CD1c-positive myeloid dendritic cell (primary cell): ENCODE results near the gene GAB3.

Source experiments
- DNase-seq: peaks from one replicate; pipeline ENCODE4 v3.0.0-alpha.2; 2016; ENCODE audit errors: extremely low spot score

The GAB3 gene

GRCh38 chrX:154750301-154751202 is at the start of gene GAB3:
TSS of gene GAB3 (minus strand) at chrX:154751077. CDS start at chrX:154751025, 52 bp downstream.
- DNase-seq, result peak; percentile 53

- DNase-seq, result no peak
These were observed 48.9 kb upstream of the GAB3 start for GRCh38 chrX:154799556-154800348.

GRCh38 chrX:154797006-154797405 is 46.1 kb upstream of the GAB3 start:
- DNase-seq, result no peak

- peak; percentile 52 for DNase-seq
These were observed 44.1 kb upstream of the GAB3 start for GRCh38 chrX:154795016-154795415.

- DNase-seq, result no peak
These were observed 42.4 kb upstream of the GAB3 start for GRCh38 chrX:154793084-154793795.

- DNase-seq, result no peak
These were observed 41.1 kb upstream of the GAB3 start for GRCh38 chrX:154791939-154792338.

- DNase-seq, result no peak
These were observed 40.6 kb upstream of the GAB3 start for GRCh38 chrX:154791467-154791866.

GRCh38 chrX:154785716-154786115 is 34.8 kb upstream of the GAB3 start:
- no peak for DNase-seq

GRCh38 chrX:154784149-154784995 is 33.5 kb upstream of the GAB3 start:
- no peak for DNase-seq

GRCh38 chrX:154780968-154781367 is 30.1 kb upstream of the GAB3 start:
- no peak for DNase-seq

- no peak for DNase-seq
These were observed 28.4 kb upstream of the GAB3 start for GRCh38 chrX:154779261-154779660.

GRCh38 chrX:154776753-154777152 is 25.9 kb upstream of the GAB3 start:
- no peak for DNase-seq

- peak; percentile 54 for DNase-seq
These were observed 24.8 kb upstream of the GAB3 start for GRCh38 chrX:154775419-154776349.

- no peak for DNase-seq
These were observed 23.7 kb upstream of the GAB3 start for GRCh38 chrX:154774622-154775021.

- DNase-seq, result peak; percentile 97
These were observed 11.8 kb upstream of the GAB3 start, which contains the start of gene DKC1 for GRCh38 chrX:154762537-154763296. TSS of gene DKC1 (plus strand) at chrX:154762864. CDS start at chrX:154762966, 102 bp downstream.

- no peak for DNase-seq
These were observed 11.2 kb upstream of the GAB3 start for GRCh38 chrX:154761977-154762536.

- no peak for DNase-seq
These were observed 7.8 kb upstream of the GAB3 start for GRCh38 chrX:154758696-154759095.

GRCh38 chrX:154751669-154752271 is 893 bp upstream of the GAB3 start:
- no peak for DNase-seq
